Suprapubic skin (tissue), 3 donors: ENCODE measurements around the gene BRINP2.

ENCODE experiments used
- CTCF ChIP-seq, 2 donors: fragments of 200-600 bp in 1 of 2; fragments of 450-650 bp in 1 of 2; sonication (generic) in 1 of 2; IDR thresholded peaks; one replicate each; pipeline ENCODE4 v1.5.1; 2016 to 2019; ENCODE audit warnings: antibody characterized with exemption in 2 of 2, mild to moderate bottlenecking in 1 of 2, moderate library complexity in 1 of 2
- POLR2AphosphoS5 ChIP-seq, 3 donors: sonication (generic); formaldehyde crosslinking; IDR thresholded peaks; one replicate each; pipeline ENCODE4 v1.6.1; 2017; ENCODE audit warnings: antibody characterized with exemption in 3 of 3

- TF ChIP-seq CTCF (IDR thresholded peaks at IDR 0.05): no peak
- no peak for TF ChIP-seq POLR2AphosphoS5 (IDR thresholded peaks at IDR 0.05)
These were observed 144.5 kb downstream of the BRINP2 start for GRCh38 chr1:177315261-177315660.
